ENCODE measurements around the gene FAM184A.
"Not testable (repeated sequence)": the region's sequence is repeated elsewhere in the genome, so short reads cannot be mapped to it uniquely, and the experiment has no call there.

FAM184A gene, protein sequence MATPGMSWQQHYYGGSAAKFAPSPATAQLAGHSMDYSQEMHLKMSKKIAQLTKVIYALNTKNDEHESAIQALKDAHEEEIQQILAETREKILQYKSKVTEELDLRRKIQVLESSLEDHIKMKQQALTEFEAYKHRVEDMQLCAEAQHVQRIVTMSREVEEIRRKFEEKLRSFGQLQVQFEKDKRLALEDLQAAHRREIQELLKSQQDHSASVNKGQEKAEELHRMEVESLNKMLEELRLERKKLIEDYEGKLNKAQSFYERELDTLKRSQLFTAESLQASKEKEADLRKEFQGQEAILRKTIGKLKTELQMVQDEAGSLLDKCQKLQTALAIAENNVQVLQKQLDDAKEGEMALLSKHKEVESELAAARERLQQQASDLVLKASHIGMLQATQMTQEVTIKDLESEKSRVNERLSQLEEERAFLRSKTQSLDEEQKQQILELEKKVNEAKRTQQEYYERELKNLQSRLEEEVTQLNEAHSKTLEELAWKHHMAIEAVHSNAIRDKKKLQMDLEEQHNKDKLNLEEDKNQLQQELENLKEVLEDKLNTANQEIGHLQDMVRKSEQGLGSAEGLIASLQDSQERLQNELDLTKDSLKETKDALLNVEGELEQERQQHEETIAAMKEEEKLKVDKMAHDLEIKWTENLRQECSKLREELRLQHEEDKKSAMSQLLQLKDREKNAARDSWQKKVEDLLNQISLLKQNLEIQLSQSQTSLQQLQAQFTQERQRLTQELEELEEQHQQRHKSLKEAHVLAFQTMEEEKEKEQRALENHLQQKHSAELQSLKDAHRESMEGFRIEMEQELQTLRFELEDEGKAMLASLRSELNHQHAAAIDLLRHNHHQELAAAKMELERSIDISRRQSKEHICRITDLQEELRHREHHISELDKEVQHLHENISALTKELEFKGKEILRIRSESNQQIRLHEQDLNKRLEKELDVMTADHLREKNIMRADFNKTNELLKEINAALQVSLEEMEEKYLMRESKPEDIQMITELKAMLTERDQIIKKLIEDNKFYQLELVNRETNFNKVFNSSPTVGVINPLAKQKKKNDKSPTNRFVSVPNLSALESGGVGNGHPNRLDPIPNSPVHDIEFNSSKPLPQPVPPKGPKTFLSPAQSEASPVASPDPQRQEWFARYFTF

GRCh38 chr6:119078376-119079282, at the start of gene FAM184A:
TSS of gene FAM184A (minus strand) at chr6:119078664. CDS start at chr6:119078299, 365 bp downstream.
- DNase-seq: peak; percentile 11 to 31

GRCh38 chr6:119127627-119128026, 49.2 kb upstream of the FAM184A start:
- DNase-seq: no peak

DNA sequence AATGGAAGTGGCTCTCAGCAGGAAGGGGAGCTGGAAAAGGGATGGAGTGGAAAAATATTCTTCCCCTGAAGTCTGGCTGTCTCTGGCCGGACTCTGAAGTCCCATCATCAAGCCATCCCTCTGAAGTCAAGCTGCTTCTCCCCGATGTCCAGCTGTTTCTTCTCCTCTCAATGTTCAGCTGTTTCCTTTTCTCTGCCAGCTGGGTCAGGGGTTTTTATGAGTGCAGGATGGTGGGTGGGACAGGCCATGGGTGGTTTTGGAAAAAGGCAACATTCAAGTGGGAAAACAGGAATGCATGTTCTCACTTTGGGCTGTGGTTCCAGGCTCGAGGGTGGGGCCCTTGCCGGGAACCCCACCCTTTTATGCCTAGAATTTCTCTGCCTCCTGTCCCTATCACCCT, 48.4 kb upstream of the FAM184A start:
- DNase-seq: no peak

DNA sequence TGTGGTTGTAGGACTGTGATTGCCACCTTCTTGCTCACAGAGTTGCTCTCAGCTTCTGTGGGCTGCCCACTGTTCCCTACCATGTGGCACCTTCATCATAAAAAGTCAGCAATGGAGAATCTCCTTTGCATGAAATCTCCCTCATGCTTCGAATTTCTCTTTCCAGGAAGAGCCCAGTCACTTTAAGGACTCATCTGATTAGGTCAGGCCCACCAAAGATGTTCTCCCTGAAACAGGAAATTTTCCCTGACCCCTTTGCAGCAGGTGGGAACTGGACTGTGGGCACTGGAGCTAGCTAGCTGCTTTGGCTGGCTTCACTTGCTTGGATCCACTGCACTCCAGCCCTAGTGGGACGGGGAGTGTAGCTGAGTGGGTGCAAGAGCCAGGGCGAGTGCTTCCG, 47.7 kb upstream of the FAM184A start:
- no peak for DNase-seq

- peak in 1 of 2 donors; percentile 16 for DNase-seq
Measured at GRCh38 chr6:119125576-119125975, 47.1 kb upstream of the FAM184A start.

DNA sequence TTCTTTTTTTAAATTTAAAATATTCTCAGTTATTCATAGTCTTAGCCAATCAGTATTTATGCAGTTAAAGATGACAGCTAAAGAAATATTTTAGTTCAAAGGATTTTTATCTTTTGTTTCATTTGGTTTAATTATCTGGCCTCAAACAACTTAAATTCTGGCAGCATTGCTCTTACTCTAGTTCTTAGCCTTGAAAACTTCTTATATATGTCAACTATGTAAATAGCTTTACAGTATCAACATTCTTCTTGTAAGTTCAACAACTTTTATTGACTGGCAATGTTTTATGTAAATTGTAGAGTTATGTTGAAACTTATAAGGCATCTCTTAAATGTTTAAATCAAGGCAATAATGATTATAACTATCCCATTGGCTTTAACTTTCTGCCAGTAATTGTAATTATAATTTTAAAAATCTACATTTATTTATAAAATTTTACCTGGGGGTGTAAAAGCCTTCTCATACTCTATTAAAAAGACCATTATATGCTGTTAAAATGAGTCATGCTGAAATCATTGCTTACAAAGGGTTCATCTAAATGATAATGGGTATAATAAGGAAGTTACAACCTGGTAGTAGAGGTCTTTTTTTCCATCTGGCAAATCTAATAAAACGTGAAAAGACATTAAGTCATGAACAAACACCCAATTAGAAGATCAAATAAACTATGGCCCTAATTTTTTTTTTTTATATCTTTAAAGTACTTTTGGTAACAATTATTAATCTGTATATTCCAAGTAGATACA, 45.8 kb upstream of the FAM184A start:
- DNase-seq: no peak

- no peak for DNase-seq
Measured at GRCh38 chr6:119122336-119122735, 43.9 kb upstream of the FAM184A start.

DNA sequence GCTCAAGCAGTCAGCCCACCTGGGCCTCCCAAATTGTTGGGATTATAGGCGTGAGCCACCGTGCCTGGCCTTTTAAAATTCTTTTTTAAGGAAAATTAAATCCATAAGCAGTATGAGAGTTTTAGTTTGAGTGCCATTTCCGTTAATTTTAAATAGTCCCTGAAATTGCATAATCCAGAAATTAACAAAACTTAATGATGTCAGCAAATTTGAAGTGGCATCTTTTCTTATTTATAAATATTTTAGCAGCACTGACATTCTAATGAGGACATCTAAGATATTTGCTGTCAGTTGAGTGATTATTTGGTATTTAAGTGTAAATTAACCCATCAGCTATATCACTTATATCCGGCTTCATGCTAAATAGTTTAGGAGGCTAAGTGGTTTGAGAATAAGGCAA, 42.9 kb upstream of the FAM184A start:
- no peak for DNase-seq

GRCh38 chr6:119119989-119120388, 41.5 kb upstream of the FAM184A start:
- peak; percentile 82 to 83 for DNase-seq

DNA sequence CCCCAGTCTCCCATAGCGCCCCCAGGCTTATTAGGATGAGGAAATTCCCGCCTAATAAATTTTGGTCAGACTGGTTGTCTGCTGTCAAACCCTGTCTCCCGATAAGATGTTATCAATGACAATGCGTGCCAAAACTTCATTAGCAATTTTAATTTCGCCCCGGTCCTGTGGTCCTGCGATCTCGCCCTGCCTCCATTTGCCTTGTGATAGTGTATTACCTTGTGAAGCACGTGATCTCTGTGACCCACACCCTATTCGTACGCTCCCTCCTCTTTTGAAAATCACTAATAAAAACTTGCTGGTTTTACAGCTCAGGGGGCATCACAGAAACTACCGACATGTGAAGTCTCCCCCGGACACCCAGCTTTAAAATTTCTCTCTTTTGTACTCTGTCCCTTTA, 40.6 kb upstream of the FAM184A start:
- not testable (repeated sequence) for DNase-seq

DNA sequence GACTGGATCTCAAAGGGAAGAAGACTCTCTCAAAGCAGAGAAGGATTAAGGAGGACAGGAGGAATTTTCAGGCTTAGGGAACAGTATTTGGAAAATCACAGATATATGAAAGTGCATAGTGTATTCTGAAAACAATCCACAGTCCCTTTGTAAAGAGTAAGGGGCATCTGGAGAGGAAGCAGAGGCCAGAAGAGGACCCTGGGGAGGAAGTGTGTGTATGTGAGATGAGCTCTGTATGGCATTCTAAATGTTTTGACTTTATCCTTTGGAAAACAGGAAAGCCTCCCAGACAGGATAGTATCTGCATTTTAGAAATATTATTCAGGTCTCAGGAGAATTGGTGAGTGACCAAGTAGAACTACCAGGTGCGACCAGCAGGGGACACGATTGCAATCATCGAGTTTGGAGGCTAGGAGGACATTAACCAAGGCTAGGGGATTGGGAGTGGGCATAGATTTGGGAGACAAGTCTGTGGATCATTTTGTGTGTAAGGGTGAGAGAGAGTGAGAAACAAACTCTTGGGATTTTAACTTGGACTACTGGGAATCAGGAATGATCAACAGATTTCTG, 38.3 kb upstream of the FAM184A start:
- no peak for DNase-seq

DNA sequence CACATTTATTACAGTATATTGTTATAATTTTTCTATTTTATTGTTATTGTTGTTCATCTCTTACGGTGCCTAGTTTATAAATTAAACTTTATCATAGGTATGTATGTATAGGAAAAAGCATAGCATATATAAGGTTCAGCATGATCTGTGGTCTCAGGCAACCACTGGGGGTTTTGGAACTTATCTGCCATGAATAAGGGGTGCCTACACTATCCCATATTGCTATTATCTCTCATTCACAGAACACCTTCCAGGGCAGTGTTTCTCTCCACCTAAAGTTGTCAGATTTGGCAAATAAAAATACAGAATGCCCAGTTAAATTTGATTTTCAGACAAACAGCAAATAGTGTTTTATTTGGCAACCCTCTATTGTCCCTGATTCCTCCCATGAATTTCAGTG, 35.5 kb upstream of the FAM184A start:
- DNase-seq: no peak

DNA sequence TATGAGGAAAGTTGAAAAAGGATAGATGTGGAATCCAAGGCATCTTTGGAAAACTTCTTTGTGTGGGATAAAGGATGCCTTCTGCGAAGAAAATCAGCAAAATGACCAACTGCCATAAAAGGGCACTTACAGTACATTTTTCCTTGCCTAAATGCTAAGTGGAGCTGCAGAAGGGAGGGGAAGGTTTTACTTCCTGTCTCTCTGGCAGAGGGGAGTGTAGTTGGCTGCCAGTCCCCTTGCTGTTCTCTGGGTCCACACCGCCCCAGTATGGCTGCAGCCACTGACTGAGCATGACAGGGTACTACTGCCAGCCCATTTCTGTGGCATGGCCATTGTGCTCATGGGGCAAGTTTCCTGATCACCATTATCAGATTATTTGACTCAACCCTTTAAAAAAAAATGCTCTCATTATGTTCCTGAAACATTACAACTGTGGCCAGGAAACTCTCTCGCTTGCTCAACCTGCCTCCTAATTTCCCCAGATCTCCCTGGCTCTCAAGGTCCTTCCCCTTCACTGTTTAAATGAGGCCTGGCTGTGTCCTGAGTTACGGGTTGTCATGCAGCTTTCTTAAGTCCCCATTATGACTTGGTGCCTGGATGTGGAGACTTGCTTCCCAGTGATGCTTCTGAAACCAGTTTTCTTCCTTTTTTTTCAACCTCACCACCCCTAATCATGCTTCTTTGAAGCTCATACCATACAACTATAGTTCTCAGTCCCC, 34.5 kb upstream of the FAM184A start:
- peak; percentile 70 to 80 for DNase-seq

DNA sequence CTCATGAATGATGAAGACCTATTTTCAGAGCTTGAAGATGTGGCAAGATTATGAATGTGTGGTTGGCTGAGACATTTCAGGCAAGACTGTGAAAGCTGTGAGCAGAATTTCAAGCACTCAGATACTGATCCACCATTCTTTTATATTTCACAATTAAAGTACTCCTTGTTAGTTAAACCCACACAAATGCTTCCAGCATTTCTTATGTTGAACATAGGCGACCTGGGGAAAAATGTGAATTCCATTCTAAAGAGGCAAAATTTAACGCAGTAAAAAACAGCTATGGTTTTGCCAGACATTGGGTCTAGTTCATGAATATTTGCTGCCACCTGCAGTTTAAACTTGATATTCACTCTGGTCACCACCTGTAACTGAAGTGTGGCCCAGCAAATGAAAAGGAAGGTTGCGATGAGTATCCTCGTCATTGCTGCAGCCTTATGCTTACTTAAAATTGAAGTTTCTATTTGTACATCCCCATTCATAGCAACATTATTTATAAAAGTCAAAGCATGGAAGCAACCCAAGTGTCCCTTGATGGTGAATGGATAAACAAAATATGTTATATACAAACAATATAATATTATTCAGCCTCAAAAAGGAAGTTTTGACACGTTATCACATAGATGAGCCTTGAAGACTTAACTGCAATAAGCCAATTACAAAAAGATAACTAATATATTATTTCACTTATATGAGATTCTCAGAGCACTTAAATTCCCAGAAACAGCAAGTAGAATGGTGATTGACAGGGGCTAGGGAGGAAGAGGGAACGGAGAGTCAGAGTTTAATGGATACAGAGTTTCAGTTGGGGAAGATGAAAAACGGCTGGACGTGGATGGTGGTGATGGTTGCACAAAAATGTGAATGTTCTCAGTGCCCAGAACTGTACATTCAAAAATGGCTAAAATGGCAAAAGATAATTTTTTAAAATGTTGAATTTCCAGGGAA, 32.4 kb upstream of the FAM184A start:
- peak; percentile 35 to 80 for DNase-seq

GRCh38 chr6:119109654-119110325, 31.3 kb upstream of the FAM184A start:
- DNase-seq: no peak

DNA sequence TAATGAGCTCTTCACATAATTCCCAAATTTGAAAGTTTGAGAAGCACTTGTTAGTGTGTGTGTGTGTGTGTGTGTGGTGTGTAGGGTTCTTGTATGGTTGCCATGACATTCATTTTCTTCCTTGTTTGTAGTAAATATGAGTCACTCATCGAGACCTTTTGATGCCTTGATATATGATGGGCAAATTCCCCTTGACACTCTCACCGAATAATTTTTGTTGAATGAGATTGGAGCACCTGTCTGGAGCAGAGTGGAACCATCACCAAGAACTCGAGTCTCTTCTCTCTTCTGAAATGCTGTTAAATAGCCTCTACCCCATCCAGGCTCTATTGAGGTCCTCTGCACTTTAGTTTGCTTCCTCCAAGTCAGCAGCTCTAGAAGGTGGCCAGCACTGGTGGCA, 29.6 kb upstream of the FAM184A start:
- DNase-seq: no peak

DNA sequence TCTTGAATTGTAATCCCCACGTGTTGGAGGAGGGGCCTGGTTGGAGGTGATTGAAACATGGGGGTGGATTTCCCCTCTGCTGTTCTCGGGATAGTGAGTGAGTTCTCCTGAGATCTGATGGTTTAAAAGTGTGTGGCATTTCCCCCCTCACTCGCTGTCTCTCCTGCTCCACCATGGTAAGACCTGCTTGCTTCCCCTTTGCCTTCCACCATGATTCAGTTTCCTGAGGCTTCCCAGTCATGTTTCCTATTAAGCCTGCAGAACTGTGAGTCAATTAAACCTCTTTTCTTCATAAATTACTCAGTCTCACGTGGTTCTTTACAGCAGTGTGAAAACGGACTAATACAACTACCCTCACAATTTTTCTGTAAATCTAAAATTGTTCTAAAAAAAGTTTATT, 26.8 kb upstream of the FAM184A start:
- no peak for DNase-seq

- DNase-seq: no peak
Measured at GRCh38 chr6:119102901-119103300, 24.4 kb upstream of the FAM184A start.

DNA sequence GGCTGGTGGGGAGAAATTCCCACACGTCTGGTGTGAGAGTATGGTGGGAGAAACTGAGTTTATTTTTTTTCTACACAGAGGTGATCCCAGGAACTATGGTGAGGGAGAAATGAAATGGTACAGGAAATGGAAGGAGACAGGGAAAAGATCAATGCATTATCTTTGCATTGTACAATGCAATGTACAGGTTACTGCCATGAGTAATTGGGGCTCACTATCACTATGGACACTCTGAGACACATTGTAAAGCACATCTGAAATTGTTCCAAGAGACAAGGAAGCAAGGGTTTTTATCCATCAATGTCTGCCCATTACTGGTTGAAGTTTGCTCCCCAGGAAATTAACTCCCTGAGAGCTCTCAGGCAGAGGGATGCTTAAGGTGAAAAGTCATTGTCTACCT, 21.7 kb upstream of the FAM184A start:
- no peak for DNase-seq

All from inflammatory macrophage treated with lipopolysaccharide for 1 hour (primary cell).